Right lobe of liver (tissue), 6 donors: ENCODE results near the gene MX1. TPM values are rescaled to one million over a fixed set of nuclear protein-coding genes. Genes with fewer than 3 reads are reported as not detected.

ENCODE experiments used
- ATAC-seq, 4 donors: fragments of 200-7000 bp; cut with Tn5 transposase; one replicate each; pipeline ENCODE4 v1.9.1; 2020; ENCODE audit warnings: mild to moderate bottlenecking in 4 of 4, moderate library complexity in 4 of 4
- DNase-seq, 3 donors: peaks; one replicate each; pipeline ENCODE4 v3.0.0-alpha.2; 2020
- H3K27ac ChIP-seq, 3 donors: fragments of 200-600 bp; one replicate each; pipeline ENCODE4 v1.8.0; 2022
- H3K27me3 ChIP-seq, 2 donors: fragments of 200-600 bp; one replicate each; pipeline ENCODE4 v1.8.0; 2022
- H3K36me3 ChIP-seq, 4 donors: fragments of 200-600 bp; sonication (generic) in 1 of 4; one replicate each; pipeline versions ENCODE4 v1.5.1 to v1.8.0; 2017 to 2022; ENCODE audit warnings: control low read depth in 1 of 4
- H3K4me1 ChIP-seq, 4 donors: fragments of 200-600 bp; sonication (generic) in 1 of 4; one replicate each; pipeline versions ENCODE4 v1.5.1 to v1.8.0; 2017 to 2022; ENCODE audit warnings: control low read depth in 1 of 4
- H3K4me3 ChIP-seq, 3 donors: fragments of 200-600 bp; one replicate each; pipeline ENCODE4 v1.8.0; 2022
- H3K9me3 ChIP-seq, 4 donors: fragments of 200-600 bp; sonication (generic) in 1 of 4; one replicate each; pipeline versions ENCODE4 v1.5.1 to v1.8.0; 2017 to 2022; ENCODE audit warnings: control low read depth in 1 of 4
- POLR2A ChIP-seq: fragments of 450-650 bp; IDR thresholded peaks from one replicate; pipeline ENCODE4 v1.6.1; 2017; ENCODE audit warnings: antibody characterized with exemption, mild to moderate bottlenecking
- whole genome bisulfite sequencing: methylation state at CpG from one replicate; pipeline ENCODE4 v1.1.6; 2018; ENCODE audit warnings: low coverage, low lambda C conversion rate; ENCODE audit not compliant: insufficient coverage; ENCODE audit errors: missing lambda C conversion rate; 5-methylcytosine and 5-hydroxymethylcytosine counted together
- intact Hi-C, 2 donors: fragments of 100-400 bp; cut with DNase I; formaldehyde crosslinking; loops; one replicate each; pipeline versions ENCODE4 v1.11.2 to v1.14.1; 2022
- total RNA-seq, 6 experiments: library from RNA; depleted of rRNA in 2 of 6; stranded (reverse); fragments of >200 nt in 2 of 6; fragmentation: NEBNext Ultra II Directional in 3 of 6; extraction: Animal tissue kit (Norgen Biotek cat#: 25700) in 3 of 6; gene quantifications; one replicate each; pipeline versions ENCODE4 v1.1.0 to v1.2.4, GENCODE V29; 2016 to 2023
- TF ChIP-seq, protein P1 (sequence below), 4 donors: fragments of 200-600 bp in 3 of 4; fragments of 450-650 bp in 1 of 4; IDR thresholded peaks; one replicate each; pipeline versions ENCODE4 v1.5.1 to v1.8.0; 2016 to 2022; ENCODE audit warnings: antibody characterized with exemption in 4 of 4, mild to moderate bottlenecking in 2 of 4
- donor health status: DM: no; HTN: yes; CAD: no.
- donor health status: DM: no; HTN: no; CAD: no.
- donor health status: DM: no; HTN: no; CAD: no.
- donor health status: DM: no; HTN: yes; CAD: no.
- donor health status: DM: no; HTN: yes; CAD: no.

Gene MX1
- total RNA-seq, 6 experiments from 2014 or later = 6.1 to 25.4 (median 10.5) TPM

DNA sequence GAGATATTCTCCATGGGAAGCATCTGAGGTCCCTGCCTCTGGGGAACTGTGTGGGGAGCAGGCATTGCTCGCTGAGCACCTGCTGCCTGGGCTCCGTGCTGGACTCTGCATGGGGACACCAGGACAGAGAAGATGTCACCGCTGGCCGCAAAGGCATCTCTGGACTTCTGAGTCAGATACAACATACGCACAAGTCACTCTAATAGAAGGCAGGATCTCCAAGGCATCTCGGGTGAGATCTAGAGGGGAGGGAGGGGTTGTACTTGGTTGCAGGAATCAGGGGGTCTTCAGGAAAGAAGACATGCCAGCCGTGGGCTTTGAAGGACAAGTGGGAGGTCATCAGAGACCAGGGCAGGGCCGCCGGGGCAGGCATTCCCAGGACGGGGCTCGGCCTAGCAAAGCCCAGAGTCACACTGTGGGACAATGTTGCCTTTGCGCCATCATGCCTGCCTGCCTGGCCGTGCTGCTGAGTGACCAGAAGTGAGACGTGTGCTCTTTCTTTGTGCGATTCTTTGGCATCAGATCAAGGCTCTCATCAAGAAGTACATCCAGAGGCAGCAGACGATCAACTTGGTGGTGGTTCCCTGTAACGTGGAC lies 35.9 kb upstream of the MX1 start:
- Histone ChIP-seq H3K27me3 (no peaks in the 10 kb centered on the region), H3K27ac (no peak overlapping the region), H3K36me3 (no peaks in the 10 kb centered on the region), H3K9me3 (no peaks in the 10 kb centered on the region), H3K4me1 (no peaks in the 10 kb centered on the region), H3K4me3 (no peak overlapping the region)
- no peak for DNase-seq
- intact Hi-C loops = no loop called here
- WGBS = 82% methylated on average over 7 of the region's 17 CpGs
- no peak for ATAC-seq
- TF ChIP-seq, protein P1, sequence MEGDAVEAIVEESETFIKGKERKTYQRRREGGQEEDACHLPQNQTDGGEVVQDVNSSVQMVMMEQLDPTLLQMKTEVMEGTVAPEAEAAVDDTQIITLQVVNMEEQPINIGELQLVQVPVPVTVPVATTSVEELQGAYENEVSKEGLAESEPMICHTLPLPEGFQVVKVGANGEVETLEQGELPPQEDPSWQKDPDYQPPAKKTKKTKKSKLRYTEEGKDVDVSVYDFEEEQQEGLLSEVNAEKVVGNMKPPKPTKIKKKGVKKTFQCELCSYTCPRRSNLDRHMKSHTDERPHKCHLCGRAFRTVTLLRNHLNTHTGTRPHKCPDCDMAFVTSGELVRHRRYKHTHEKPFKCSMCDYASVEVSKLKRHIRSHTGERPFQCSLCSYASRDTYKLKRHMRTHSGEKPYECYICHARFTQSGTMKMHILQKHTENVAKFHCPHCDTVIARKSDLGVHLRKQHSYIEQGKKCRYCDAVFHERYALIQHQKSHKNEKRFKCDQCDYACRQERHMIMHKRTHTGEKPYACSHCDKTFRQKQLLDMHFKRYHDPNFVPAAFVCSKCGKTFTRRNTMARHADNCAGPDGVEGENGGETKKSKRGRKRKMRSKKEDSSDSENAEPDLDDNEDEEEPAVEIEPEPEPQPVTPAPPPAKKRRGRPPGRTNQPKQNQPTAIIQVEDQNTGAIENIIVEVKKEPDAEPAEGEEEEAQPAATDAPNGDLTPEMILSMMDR (IDR thresholded peaks at IDR 0.05) = no peak
- no peak for TF ChIP-seq POLR2A

DNA sequence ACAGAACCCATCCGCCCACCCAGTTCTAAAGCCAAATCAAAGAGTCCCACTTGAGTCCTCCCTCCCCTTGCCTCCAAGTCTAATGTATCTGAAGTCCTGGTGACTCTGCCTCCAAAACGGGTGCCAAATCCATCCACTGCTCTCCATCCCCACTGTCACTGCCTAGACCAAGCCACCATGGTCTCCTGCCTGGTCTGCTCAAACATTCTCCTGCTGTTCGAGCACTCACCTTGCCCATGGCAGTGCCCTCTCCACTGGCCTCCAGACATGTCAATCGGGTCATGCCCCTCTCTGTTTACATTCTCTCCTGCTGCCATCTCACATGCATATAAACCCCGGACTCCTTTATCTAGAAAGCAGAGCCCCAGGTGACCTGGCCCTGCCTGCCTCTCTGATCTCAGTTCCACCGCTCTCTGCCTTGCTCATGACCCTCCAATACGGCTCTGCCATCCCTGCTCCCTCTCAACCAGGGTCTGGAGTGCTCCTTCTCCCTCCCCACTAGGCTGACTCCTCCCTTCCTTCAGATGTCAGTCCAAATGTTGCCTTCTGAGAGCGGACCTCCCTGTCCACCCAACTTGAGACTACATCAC lies 32.1 kb upstream of the MX1 start:
- Histone ChIP-seq H3K4me1 (no peaks in the 10 kb centered on the region), H3K27ac (no peak overlapping the region), H3K4me3 (no peak overlapping the region), H3K27me3 (no peaks in the 10 kb centered on the region), H3K9me3 (no peaks in the 10 kb centered on the region), H3K36me3 (no peaks in the 10 kb centered on the region)
- ATAC-seq = no peak
- WGBS = 55% methylated on average over 8 of the region's 8 CpGs
- no peak for DNase-seq
- intact Hi-C loops = no loop called here
- TF ChIP-seq POLR2A = no peak
- TF ChIP-seq, protein P1 (IDR thresholded peaks at IDR 0.05) = no peak

DNA sequence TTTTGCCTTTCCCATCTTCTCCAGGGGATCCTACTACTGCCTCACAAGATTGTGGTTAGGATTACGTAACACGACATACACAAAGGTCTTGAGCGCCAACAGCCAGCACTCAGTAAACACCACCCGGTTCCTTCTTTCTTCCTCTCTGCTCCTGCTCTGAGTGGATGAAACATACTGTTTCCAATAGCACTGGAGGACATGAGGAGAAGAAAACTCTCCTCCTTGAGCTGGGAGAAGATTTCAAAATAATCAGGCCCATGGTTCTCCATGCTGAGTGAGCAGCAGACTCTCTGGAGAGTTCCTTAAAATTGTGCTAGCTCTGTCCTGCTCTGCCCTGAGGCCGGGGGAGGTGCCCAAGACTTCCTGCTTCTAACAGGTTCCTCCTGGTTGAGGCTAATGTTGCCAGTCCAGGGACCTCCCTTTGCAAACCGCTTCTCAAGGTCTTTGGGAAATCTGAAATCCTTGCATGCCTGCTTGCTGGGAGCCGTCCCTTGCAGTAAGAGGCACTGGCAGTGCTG lies 29.4 kb upstream of the MX1 start:
- peak; percentile 55 to 75 (median 70) for ATAC-seq
- intact Hi-C loops = no loop called here

DNA sequence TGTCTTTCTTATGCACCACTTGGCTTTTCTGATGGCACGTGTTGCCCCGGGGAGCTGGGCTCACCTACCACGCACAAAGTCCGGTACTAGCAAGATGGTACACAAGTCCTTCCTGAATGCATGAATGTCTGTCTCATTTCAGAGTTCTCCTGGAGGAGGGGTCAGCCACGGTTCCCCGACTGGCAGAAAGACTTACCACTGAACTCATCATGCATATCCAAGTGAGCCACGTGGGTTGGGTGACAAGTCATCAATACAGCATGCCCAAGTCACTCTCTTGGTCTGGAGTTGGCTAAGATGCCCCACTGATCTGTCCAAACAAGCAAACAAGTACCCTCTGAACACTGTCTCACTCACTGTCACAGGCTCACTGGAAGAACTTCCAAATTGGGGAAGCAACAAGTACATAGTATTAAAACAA lies 28.6 kb upstream of the MX1 start:
- intact Hi-C loops = no loop called here
- Histone ChIP-seq H3K27me3 (no peaks in the 10 kb centered on the region), H3K27ac (no peak overlapping the region), H3K9me3 (no peaks in the 10 kb centered on the region), H3K4me3 (no peak overlapping the region), H3K4me1 (no peaks in the 10 kb centered on the region), H3K36me3 (no peaks in the 10 kb centered on the region)
- ATAC-seq (peak in 1 of 4 donors; percentile 20), DNase-seq (peak in 1 of 3 donors; percentile 18)
- 84% methylated on average over 4 of the region's 7 CpGs for WGBS
- TF ChIP-seq POLR2A = no peak
- TF ChIP-seq, protein P1 (IDR thresholded peaks at IDR 0.05) = no peak

More for the DNA sequence above, 29.4 kb upstream of the MX1 start:
- no peak for TF ChIP-seq POLR2A
- TF ChIP-seq, protein P1 (IDR thresholded peaks at IDR 0.05) = no peak
- peak in 1 of 3 donors; percentile 52 for DNase-seq
- no peak overlapping the region for H3K4me3 ChIP-seq
- WGBS = 34% methylated on average over 7 of the region's 7 CpGs
- no peak overlapping the region for H3K27ac ChIP-seq
- no peaks in the 10 kb centered on the region for H3K27me3 ChIP-seq
- H3K4me1 ChIP-seq = no peaks in the 10 kb centered on the region
- no peaks in the 10 kb centered on the region for H3K9me3 ChIP-seq
- H3K36me3 ChIP-seq = no peaks in the 10 kb centered on the region
